Renal cortex interstitium (tissue), 11 donors: ENCODE measurements around the gene ERBB4. TPM values are rescaled to one million over a fixed set of nuclear protein-coding genes. Genes with fewer than 3 reads are reported as not detected.

Source experiments
- DNase-seq, 11 donors: peaks; one replicate each; pipeline ENCODE4 v3.0.0-alpha.2; 2013; ENCODE audit warnings: low read depth in 9 of 11, low spot score in 4 of 11; ENCODE audit errors: extremely low read depth in 1 of 11
- polyA plus RNA-seq, 3 donors: library from polyadenylated mRNA; unstranded; fragments of 120-200 nt; gene quantifications; one replicate each; pipeline ENCODE4 v1.2.1, GENCODE V29; 2013; ENCODE audit not compliant: insufficient read length in 3 of 3

The ERBB4 gene
- polyA plus RNA-seq, 3 donors = 42.3 to 56.6 (median 54.7) TPM

DNA sequence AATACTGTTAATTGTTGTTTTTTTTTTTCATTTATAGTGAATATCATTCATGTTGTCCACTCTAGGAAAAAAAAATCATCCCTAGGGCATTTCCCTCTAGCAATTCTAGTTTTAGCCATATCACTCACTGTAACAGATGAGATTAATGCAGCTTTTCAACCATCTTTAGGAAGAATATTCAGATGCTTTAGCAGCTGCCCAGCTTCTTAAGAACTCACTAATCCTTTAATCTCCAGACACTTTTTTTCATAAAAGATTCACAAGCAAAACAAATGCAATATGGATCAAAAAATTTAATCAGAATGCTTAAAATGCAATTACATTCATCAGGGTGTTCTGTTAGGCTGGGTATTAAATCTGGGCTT is 692.6 kb downstream of the ERBB4 start:
- no peak for DNase-seq

DNA sequence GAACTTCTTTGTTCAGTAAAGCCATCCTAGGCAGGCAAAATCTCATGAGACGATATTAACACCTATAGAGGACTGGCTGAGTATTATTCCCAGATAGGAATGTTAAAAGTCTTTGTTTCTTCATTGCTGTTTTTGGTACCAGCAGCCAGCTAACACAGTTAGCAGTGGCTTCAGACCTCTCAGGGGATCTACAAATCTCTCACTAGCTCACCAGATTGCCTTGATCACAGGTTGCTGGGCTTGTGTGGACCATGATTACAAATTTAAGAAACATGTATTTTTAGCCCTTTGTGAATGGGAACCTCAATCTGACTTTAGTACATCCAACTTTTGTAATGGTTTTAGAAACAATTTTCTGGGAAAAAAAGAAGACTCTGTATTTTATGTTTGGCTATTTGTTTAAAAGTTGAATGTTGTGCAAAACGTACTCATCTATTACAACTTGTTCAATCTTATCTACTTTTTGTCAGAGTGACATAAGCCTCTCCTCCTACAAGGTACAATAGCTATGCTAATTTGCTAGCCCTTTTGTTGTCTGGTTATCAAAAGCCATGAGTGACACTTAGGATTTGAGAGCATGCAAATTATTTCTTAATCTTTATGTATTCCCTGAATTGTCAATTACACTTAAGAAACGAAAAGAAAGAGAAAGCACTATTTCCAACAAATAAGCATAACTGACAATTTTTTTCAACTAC is 693.1 kb downstream of the ERBB4 start:
- no peak for DNase-seq

DNA sequence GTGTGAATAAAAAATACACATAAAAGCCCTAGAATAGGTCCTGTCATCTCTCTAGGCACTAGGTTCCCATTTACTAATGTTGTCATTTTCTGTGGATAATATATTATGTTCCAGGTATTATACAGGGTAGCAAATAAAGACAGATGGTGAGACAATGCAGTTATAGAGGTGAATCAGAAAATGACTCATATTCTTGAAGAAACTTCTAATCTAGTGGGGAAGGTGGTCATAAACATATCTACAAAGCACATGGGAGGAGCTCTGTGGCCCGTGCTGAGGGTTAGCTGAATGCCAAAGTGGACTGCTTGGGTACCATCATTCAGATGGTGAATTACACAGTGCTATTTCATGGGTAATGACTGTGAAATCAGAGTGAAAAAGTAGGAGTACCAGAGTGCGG is 700.9 kb downstream of the ERBB4 start:
- no peak for DNase-seq

DNA sequence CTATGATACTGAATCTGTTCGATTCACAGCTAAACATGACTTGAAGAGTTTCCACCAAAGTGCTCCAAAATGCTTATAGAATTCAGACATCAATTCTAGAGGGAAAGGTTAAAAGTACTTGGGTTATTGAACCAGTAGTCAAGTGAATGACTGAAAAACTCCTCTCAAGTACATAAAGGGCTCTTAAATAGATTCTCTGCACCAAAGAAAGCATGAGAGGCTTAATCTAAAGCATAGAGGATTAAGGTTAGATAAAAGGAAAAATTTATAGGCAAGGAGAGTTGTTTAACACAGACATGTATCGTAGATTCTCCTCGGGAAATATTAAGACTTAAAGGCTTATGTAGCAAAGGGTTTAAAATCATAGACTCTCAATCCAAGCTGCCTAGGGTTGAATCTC is 701.4 kb downstream of the ERBB4 start:
- no peak for DNase-seq

DNA sequence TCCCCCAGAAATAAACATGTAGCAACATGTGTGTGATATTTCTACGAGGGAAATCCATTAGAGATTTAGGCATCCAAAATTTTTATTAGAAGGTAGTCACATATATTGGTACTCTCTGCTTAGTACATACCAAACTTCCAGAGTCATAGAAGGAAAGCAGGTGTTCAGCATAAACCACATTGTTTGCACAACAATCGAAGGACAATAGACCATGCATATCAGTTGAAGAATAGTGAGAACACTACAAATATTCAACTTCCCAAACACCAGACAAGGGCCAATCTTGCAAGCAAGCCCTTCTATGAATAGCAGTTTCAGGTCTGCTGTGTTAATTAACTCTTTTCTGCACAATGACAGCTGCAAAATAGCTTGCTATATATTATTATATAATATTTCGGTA is 702.2 kb downstream of the ERBB4 start:
- no peak for DNase-seq

DNA sequence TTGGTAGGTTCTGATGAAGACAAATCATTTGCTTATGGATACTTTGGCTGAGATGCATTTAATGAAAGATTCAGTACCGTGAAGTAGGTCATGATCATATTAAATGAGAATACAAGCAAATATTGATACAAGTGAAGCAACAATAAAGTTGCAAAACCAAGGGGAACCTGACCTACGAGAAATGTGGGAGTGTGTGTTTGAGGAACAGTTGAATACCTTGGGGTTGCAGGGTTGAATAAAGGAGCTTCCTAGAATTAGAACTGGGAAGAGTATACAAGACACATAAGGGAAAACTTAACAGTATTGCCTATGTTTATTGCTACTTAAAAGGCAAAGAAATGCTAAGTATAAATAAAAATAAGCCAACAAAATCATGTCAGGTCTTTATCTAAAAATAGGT is 702.9 kb downstream of the ERBB4 start:
- no peak for DNase-seq

DNA sequence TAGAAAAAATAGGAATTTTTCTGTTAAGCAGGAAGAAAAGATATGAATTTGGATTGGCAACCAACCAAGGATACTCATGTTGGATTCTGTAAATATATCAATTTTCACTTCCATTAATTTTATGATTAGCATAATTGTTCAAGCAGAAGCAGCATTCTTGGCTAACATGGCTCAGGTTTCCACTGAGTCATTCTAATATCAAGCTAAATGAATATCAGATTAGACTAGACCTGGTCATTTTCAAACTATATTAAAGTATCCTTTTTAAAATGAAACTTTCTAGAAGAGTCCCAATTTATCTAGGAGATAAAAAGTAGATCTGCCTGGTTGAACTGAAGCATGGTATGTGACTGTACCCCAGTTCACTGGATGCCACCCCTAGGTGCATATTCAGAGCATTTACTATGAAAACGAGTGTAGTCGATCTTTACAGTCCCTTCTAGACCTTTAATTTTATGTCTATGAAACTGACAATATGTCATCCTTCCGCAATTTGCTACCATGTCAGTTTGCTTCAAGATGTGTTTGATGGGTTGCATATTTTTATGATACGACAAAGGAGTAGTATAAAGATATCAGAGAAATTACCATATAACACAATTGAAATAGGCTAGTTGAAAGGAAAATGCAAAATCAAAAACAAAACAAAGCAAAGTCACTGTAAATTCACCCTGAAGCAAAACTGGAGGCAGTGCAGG is 704.9 kb downstream of the ERBB4 start:
- no peak for DNase-seq

DNA sequence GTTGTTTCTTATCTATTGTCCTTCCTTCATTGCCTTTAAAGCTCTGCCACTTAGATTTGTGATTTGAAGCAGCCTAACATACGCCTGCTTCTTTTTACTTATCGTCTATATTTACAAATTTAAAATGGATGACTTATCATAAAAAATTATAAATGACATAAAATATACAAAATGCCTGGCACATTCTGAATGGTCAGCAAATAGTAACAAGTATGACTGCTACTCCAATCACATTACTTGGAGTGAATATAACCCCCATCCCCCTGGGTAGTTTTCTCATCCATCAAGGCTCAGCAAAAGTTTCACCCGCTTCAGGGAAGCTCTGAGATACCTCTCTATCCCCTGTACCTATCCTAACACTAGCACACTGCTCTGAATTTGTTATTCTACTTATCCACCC is 708.9 kb downstream of the ERBB4 start:
- no peak for DNase-seq

DNA sequence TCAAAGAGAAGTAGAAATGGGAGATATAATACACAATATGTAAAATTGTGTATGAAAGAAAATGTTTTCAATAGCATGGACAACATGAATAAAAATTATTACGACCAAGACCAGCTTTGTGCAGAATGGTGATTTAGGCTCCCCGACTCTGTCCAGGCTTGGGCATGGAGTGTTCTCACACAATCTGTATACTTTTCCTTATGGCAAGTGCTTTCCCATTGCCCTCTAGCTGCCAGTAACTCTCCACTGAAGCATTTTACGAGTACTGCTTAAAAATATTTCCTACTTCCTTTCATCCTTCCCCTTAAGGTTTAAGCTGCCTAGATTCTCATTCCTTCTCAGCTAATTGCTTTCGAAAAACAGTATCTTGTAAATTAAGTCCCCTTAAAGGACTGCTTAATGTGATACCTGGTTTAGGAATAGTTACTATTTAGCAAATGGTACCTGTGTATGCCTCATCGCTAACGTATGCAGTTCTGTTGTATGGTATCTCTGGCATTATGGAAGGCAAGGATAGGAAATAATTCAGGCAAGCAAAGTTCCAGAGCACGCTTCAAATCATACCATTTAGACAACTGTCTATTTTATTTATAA is 714.6 kb downstream of the ERBB4 start:
- peak in 2 of 11 donors; percentile 7 to 12 for DNase-seq

DNA sequence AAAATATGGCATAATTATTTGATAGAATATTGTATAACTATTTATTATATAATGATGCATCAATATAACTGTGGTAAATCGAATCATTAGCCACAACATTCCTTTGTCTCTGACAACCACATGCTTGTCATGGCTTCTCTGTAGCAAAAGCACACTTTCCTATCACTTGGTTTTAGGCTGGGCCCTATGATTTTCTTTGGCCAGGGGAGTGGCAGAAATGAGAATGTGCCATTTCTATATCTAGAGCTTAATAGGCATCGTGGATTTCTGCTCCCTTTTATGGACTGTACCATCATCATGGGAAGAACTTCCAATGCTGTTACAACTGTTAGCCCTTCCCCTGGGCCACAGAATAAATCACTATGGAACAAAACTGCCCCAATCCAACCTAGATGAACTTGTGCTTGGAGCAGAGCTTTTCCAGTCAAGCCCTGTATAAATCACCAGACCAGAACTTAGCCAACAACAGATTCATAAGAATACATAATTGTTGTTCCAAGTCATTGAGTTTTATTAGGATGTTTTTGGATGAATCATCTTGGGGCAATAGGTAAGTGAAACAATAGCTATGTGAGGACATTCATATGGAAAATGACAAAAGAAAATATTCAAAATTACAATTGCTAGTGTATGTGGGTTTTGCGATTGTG is 715.8 kb downstream of the ERBB4 start:
- no peak for DNase-seq

DNA sequence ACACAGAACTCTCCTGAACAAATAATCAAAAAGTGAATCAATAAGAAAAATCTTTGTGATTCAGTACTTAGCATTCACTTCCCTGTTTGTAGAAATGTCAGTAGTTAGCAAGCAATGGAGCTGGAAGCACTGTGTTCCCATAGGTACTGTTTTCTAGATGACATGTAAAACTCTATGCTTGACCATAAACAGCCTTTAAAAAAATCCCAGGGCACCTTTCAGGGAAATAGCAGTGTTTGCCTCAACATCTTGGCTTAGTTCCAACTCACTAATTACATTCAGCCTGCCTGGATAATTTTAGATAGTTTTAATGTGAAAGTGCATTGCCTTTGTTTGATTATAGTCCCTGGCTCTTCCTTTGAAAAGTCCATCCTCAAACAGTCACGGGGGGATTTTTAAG is 721.8 kb downstream of the ERBB4 start:
- peak in 3 of 11 donors; percentile 1 to 18 (median 3) for DNase-seq

DNA sequence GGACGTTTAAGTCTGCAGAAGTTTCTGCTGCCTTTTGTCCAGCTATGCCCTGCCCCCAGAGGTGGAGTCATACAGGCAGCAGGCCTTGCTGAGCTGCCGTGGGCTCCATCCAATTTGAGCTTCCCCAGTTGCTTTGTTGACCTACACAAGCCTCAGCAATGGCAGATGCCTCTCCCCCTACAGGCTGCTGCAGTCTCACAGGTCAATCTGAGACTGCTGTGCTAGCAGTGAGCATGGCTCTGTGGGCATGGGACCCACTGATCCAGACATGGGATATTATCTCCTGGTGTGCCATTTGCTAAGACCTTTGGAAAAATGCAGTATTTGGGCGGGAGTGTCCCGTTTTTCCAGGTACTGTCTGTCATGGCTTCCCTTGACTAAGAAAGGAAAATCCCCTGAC is 726.0 kb downstream of the ERBB4 start:
- no peak for DNase-seq

DNA sequence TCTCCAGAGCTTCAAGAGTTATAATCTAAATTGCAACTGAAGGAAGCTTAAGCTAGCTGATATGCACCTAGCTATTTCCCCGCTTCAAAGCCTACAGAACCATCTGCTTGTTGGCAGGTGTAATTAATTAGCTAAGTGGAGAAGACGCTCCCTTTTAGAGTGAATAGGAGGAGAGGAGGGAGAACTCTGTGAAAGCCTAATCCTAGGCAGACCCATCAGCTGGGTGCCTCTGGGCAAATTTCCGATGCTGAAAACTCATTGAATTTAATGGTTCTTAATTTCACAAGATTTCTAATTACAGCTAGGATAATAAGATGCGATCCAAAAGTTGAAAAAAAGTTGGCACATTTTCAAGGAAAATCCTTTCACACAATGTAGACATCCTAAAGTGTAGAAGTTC is 735.9 kb downstream of the ERBB4 start:
- DNase-seq = no peak

DNA sequence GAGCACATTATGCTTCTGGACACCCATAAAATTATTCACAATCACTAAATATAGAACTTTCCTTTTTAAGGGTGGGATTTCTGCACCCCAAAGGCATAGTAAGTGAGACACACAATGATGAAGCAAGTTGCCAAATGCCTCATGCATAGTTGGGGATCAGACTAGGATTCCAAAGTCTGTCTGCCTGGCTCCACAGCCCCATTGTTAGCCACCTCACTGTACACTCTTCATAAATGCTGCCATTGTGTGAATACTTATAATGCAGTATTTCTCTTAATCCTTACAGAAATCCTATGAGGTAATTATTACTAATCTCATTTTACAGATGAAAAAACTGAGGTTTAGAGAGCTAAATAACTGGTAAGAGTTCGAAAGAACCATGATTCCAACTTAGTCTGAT is 738.6 kb downstream of the ERBB4 start:
- DNase-seq = no peak

DNA sequence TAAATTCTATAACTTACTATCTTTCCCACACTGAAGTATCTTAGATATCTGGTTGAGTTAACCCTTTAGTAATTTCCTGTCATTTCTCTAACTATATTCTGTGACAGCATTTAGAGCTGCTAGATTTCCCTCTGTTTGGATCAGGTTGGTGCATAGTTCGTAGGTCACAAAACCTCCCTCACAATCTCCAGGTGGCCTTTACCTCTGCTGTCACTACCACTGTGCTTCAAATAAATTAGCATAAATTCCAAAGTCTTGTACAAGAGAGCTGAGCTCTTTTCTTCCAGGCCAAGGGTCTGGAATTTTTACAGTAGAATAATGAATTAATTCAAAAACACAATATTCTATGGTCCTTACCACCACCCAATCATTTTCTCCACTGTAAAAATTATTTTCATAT is 739.7 kb downstream of the ERBB4 start:
- no peak for DNase-seq

DNA sequence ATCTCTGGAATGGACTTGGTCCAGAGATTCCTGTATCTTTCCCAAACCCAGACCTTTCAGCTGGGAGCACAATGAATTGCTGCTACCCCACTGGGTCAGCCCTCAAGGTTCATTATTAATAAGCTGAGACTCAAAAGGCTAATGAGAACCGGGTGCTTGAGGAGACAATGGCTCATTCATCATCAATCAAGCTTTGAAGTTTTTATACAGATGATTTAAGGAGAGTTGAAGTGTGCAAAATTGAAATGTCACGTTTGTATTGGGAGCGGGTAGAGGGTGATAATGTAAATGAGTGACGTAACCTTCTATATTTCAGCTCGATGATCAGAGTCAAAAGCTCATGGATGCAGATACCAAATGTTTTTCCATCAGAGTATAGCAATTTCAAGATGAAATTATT is 744.9 kb downstream of the ERBB4 start:
- no peak for DNase-seq

DNA sequence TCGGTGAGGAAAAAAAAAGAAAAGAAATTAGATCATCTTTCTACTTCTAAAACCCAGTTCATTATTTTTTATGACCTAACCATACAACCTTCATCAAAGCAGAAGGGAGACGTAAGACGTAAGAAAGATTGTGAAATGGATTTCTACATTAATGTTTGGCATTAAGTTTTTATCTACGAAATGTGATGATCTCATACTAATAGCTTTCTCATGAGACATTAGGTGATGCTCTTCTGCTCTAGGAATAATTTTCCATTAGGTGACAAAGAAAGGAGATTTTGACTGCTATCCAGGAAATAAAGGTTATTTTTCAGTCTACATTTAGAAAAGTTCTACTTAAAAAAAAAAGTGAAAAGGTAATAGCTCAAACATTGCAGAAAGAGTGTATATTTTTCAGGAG is 748.6 kb downstream of the ERBB4 start:
- DNase-seq = no peak

DNA sequence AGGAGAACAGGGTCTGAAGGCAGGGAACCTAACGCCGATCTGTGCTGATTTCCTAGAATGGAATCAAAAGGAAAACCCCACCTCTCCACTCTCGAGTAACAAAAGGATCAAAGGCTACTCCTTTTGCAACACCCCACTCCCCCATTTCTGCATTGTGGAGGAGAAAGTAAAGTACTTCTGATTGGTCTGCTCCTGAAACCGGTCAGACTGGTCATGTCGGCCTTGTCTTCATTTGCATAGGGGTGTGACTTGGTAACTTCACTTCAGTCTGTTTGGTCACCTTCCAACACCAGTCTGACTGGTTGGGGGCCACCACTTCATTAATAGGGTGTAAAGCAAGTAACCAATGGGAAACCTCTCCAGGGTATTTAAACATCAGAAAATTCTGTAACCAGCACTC is 771.9 kb downstream of the ERBB4 start:
- peak in 7 of 11 donors; percentile 9 to 51 (median 41) for DNase-seq

DNA sequence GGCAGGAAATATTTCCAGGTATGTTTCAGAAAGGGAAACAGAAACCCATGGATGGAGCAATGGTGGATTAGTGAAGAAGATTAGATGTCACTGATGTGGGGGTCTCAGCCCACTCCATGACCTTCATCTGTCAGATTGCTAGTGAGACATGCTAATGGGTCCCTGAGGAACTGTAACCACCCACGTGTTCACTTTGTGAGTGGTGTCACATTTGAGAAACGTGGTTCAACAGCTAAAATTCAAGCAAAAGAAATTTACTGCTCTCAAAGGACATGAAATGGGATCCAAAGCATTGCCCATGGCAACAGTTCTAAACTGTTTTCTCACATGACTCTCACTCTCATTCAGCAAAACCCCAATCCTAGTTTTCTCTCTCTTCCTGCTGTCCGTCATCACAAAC is 776.1 kb downstream of the ERBB4 start:
- DNase-seq = no peak

DNA sequence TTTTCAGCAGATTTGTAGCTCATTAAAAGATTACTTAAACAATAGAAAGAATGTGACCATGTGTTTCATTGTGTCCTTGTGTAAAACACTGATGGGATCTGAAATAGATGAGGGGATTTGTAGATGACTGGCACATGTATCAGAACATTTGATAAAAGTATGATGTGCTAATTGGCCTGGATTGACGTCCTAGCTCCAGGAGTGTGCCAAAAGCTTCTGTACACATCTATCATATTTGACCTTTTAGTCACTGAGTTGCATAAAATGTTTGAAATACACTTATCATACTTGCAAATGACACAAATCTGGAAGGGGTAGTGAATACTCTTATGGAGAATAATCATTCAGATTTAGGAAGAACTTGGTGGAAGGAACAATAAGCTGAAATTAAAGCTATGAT is 778.5 kb downstream of the ERBB4 start:
- no peak for DNase-seq
